ENCODE measurements around the gene U2SURP. TPM values are rescaled to one million over a fixed set of nuclear protein-coding genes. Genes with fewer than 3 reads are reported as not detected.
"Not testable (repeated sequence)": the region's sequence is repeated elsewhere in the genome, so short reads cannot be mapped to it uniquely, and the experiment has no call there.

U2SURP gene
- polyA plus RNA-seq, 3 donors = 133 to 167 (median 160) TPM

DNA sequence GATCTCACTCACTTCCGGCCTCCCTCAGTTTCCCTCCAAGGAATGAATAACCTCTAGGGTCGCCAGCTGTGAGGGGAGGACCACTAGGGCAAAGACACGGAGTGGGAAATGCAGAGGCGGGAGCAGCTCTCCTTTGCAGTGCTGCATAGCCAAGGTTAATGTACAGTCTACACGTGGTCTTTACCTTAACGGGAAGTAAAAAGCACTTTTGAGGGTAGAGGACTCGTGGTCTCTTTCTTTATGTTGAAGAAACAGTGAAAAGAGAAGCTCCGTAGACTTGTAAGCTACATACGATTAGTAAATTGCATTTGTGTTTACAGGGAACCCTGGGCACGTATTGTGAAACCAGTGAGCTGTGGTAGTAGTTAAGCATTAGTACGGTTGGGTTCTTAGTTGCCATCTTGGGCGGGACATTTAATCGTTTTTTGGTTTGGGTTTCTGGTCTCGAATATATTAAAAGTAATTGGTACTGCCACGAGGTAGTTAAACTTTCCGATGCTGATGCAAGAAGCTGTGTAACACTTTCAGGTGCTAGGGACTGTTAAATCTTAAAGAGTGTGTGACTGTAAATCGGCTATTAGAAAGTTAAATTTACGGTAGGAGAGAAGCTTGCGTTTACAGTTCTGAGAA is 828 bp downstream of the U2SURP start:
- DNase-seq = peak; percentile 42

DNA sequence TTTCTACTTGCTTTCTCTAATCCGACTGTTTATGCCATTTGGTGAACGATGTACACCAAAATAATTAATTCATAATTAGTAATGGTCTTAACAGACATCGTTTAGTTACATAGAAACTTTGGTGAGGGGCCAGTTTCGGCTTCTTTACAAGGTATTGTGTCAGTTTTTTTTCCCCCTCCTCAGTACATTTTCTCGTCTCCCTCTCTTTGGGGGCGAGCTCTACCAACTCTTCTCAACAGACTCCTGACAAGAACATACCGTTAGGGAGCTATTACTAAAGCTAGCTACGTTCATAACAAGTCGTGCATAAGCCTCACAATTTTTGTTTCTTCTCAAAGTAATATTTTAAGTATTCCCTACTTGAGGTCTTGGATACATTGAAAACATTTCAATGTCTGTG is 1.4 kb downstream of the U2SURP start:
- DNase-seq = no peak

DNA sequence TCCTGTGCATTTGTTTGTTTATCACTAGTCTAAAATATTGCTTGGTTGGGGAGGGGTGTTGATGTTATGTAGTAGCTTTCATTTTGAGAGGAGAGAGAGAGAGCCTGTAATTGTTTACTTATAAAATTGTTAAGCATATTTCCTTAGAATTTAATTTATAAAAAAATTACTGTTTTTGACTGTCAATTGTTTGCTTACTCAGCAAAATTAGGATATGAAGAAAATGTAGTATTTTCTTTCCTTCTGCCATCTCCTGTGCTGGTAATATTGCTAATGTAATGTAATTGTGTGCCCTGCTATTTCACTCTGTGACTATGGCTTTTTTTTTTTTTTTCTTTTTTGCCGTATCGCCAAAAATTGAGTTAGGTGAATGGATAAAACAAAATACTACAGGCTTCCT is 3.5 kb downstream of the U2SURP start:
- no peak for DNase-seq

DNA sequence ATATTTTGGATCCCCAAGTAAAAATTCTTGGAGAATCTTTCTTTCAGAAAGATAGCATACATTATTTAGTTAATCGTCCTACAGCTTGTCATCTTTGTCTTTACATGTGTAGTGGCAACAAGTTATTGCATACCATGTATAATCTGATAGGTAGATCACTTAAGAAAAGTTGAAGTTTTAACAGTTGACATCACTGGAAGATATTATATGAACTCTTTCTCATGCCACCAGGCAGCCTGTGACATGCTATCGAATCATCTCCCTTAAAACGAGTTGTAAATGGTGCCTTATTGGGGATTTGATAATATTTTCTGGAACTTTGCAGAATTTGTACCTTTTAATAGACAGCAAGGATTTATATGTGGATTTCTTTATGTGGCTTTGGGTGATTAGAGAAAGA is 8.7 kb downstream of the U2SURP start:
- DNase-seq = no peak

DNA sequence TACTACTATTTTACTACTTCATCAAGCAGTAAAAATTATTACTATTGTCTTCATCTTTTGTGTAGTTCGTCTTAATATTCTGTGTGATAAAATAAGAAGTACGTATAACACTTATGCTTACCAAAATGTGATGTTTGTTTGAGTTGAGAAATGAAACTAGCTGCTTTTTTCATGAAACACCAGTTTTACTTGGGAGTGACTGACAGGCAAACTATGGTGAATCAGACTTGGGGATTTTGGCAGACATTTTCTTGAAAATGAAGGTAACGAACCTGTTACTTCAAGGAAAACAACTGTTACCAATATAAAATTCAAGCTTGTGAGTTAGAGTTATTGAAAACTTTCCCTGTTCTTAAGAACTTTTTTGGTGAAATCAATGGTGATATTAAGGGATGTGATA is 10.3 kb downstream of the U2SURP start:
- DNase-seq = no peak

DNA sequence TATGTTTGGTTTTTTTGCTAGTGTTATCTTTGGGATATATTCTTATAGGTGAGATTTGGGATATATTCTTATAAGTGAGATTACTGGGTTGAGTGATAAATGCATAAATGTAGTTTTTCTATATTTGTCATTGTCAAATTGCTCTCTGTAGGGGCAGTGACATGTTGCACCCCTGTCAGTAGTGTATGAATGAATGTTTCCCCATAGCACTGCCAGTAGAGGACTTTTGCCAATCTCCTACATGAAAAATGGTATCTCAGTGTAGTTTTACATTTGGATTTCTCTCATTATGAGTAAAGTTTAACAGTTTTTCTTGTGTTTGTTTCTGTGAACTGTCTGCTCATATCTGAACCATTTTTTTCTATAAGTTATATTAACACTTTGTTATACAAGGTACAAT is 13.6 kb downstream of the U2SURP start:
- no peak for DNase-seq

DNA sequence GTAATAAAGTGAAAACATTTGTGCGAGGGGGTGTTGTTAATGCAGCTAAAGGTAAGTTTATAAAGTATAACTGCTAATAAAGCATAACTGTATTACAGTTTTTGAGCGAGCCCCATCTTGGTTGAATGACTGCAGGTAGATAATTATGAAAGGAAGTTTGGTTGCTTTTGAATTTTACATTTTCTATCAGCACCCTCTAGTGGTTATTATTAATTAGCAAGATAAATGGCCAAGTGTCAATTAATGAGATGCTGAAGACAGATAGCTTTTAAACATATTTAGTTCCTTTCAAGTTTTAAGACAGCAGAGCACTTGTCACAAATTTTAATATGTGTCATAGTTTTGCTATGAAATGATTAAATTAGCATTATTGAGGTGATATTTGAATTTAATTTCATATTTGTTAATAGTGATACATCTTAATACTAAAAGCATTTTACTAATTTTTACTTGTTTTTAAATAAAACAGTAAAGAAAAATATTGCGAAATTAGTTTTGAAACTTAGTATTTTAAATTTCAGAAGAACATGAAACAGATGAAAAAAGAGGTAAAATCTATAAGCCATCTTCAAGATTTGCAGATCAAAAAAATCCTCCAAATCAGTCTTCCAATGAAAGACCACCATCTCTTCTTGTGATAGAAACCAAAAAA is 15.1 kb downstream of the U2SURP start:
- no peak for DNase-seq

DNA sequence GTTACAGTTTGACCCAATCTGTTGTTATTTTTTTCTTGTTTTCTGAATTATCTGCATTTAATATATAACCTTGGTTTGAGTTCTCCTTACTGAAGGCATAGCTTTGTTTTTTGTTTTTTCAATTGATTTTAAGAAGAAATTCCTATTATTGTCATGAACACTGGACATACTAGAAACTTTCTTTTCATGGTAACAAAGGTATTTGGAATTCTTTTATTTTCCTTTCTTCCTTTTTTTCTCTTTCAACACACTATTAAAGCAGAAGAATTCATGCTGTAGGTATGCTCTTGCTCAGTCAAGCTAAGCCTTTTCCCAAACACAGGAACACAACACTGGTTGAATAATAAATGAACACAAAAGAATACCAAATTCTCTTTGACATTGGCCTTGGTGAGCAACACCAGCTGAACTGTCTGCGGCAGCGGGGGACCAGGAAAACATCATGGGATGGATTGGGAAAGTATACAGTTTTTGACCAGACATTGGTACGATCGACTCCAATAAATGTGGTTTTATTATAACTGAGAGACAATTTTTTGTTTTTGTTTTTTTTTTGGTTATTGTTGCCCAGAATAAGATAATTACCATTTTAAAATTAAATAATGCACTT is 23.1 kb downstream of the U2SURP start:
- DNase-seq = no peak

DNA sequence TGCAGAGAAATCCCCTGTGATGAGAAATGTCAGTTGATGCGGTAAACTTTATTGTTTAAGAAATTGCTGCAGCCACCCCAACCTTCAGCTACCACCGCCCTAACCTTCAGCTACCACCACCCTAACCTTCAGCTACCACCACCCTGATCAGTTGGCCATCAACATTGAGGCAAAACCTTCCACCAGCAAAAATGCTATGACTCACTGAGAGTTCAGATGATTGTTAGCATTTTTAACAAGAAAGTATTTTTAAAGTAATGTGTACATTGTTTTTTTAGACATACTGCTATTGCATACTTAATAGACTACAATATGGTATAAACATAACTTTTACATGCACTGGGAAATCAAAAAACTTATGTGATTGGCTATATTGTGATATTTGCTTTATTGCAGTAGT is 30.0 kb downstream of the U2SURP start:
- no peak for DNase-seq

DNA sequence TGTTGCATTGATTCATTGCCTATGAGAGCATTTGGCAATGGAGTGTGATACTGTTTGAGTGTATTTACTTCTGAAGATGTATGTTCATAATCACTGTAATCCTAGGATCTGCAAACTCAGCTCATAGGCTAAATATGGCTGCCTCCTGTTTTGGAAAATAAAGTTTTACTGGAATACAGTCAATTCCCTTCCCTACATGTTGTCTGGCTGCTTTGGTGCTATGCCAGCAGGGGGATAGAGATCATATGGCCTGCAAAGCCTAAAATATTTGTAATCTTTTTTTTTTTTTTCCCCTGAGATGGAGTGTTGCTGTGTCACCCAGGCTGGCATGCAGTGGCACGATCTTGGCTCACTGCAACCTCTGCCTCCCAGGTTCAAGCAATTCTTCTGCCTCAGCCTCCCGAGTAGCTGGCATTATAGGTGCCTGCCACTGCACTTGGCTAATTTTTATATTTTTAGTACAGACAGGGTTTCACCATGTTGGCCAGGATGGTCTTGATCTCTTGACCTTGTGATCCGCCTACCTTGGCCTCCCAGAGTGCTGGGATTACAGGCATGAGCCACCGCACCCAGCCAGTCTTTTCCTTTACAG is 30.5 kb downstream of the U2SURP start:
- DNase-seq = not testable (repeated sequence)

DNA sequence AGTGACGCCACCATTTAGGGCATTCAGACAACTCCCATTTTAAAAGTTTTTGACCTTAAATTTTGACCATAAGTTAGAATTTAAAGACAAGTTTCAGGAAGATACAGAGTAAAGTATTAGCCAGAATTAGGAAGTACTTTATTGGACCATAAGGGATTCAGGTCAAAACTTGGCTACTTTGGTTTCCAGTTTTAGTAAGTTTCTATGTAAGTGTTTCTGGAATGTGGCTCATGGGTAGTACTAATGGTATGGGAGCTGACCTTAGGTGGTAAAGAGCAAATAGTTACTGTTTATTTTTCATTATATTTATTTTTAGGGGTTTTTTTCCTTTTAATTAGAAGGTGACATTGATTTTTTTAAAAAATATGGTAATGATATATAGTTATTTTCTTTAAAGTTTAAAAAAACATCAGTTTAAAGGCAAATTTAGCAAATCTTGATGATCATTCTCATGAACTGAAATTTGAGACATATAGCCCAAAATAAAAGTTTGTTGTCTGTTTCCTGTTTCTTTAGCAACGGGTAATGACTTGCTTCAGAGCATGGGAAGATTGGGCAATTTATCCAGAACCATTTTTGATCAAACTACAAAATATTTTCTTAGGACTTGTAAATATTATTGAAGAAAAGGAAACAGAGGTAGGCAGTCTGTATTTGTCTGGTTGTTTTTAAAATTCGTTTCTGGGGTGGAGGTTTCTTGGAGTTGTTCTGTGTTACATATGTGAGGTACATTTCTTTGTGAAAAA is 34.3 kb downstream of the U2SURP start:
- no peak for DNase-seq

DNA sequence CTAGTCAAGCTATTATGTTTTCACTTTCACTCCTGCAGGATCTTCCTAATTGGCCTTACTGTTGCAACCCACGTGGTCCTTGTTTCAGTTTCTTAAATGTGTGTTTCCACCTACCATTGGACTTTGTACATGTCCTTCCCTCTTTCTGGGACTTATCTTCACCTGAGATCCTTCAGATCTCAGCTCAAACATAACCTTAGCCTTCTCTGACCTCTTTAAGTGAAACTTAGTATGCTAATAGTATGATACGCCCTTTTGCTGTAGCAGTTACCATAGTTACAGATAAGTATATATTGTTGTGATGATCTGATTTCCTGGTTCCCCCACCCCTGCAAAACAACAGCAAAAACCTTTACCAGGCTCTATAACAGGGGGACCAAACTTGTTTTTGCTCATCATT is 35.2 kb downstream of the U2SURP start:
- no peak for DNase-seq

DNA sequence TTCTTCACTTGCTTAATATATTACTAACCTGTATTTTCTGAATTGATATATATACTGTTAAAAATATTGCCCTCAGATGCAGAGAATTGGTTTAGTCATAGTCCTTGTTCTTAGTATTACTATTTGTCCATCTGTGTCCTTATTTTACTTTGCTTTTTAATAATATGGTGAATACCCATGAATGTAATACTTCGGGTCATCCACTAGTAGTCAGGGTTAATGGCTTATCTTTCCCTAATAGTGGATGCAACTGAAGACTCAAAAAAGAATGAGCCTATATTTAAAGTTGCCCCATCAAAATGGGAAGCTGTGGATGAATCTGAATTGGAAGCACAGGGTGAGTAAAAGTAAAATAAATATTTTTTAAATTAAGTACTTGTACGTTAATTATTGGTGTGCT is 36.5 kb downstream of the U2SURP start:
- DNase-seq = no peak

DNA sequence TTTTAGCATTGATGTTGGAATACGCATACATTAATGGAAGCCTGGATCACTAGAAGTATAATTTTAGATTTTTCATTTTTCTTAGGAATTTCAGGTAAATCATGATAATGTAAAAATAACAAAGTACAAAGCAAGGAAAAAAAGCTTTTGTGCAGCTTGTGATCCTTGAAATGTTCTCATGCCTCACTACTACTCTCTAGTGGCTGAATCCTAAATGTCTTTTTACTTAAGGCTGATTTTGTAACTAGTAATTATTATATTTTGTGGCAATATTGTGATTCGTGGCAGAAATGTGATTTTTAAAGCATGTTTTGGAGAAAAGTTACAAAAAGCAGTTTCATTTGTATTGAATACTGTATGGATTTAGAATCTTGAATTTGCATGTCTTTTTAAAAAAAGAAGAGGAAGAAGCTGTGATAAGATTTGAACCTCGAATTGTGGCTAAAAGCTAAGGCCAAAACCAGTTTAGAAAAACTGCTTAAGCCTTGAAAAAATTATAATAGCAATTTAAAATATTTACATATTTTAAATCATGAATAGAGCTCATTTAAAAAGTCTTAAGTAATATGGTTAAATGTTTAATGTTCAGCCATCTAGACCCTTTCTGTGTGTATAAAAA is 39.0 kb downstream of the U2SURP start:
- DNase-seq = no peak

DNA sequence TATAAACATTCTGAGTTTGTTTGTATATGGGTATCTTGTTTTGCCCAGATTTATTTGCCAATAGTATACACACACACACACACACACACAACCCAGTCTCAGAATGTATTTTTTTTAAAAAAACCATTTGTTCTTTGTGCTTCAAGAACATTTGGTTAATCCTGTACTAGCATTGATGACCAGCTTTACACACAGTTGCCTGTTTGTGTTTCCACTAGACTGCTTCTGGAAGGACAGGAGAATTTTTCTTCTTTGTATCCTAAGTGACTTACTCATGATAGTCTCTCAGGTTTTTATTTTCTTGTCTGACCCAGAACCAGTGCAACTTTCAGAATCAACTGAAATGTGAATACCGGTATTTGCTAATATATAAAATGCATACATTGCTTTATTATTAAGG is 40.5 kb downstream of the U2SURP start:
- no peak for DNase-seq

DNA sequence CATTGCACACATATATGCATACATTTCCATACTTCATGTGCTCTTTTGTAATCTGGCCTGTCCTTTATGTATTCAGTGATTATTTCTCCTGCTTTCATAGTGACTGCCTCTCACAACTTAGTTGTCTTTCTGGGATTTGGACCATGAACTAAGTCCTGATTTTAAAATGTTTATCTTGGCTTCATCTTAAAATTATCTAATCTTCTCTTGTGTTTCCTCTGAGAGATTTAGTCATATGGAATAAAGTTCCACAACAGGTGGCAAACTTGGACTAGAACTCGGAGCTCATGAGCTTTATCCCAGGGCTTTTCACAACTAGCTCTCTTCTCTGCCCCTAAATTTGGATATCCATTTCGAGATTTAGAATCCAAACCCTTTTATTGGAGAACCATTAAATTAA is 44.3 kb downstream of the U2SURP start:
- no peak for DNase-seq

DNA sequence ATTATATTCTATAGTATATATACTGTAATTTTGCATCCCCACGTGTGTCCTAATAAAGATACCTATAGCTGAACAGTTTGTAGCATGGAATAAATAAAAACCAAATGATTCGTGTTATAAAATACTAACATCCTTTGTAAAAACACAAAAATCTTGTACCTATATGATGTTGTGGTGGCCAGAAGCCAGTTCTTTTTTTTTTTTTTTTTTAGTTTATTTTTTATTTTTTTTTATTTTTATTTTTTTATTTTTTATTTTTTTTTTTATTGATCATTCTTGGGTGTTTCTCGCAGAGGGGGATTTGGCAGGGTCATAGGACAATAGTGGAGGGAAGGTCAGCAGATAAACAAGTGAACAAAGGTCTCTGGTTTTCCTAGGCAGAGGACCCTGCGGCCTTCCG is 44.7 kb downstream of the U2SURP start:
- not testable (repeated sequence) for DNase-seq

DNA sequence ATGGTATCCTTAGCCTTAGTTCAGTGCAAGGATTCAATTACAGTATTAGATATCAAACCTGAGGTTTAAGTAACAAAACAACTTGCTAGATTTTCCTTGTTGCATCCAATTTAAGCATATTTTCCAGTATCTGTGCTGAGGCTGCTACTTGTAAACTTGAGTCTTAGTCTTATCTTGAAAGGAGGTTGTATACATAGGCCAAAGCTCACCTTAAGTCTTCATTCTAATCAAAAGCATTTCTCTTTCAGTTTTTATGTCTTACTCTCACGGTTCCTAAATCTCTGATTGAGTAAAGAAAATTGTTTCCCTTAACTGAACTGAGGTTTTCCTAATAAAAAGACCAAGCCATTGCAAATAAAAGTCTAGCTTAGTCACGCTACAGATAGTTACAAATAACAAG is 52.6 kb downstream of the U2SURP start:
- DNase-seq = no peak

DNA sequence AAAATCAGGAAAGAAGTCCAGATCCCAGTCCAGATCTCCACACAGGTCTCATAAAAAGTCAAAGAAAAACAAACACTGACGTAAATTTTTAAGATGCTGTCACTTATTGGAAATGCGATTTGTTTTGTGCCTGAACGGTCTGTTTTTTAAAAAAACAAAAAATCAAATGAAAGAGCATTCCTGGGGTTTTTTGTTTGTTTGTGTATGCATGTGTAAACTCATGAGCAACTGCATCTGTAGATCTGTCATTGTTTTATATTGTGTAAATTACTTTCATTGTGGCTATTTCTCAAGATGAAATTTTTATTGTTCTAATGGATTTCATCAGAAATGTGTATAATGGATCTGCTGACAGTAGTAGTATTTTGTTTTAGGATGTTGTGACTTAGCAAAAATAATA is 55.0 kb downstream of the U2SURP start:
- DNase-seq = no peak

DNA sequence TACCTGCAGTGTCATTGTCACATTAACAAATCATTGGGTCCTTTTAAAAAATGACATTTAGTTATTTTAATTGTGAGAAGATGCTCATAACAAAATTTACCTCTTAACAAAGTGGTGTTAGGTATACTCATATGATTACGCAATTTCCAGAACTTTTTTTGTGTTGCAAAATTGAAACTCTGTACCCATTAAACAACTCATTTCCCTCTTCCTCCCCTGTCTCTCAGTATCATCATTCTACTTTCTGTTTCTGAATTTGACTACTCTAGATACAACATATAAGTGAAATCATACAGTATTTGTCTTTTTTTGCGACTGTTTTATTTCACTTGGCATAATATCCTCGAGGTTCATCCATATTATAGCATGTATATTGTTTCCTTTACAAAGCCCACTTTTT is 59.5 kb downstream of the U2SURP start:
- DNase-seq = no peak

DNA sequence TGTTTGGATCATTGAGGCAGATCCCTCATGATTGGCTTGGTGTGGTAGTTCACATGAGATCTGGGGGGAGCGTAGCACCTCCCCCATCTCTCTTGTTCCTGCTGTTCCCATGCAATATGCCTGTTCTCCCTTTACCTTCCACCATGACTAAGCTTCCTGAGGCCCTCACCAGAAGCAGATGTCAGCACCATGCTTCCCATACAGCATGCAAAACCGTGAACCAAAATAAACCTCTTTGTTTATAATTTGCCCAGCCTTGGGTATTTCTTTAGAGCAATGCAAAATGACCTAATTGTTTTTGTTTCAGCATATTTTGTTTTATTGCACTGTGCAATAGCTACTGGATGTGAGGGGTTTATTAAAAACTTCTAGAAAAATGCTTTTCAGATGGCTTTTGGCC is 61.6 kb downstream of the U2SURP start:
- DNase-seq = no peak

DNA sequence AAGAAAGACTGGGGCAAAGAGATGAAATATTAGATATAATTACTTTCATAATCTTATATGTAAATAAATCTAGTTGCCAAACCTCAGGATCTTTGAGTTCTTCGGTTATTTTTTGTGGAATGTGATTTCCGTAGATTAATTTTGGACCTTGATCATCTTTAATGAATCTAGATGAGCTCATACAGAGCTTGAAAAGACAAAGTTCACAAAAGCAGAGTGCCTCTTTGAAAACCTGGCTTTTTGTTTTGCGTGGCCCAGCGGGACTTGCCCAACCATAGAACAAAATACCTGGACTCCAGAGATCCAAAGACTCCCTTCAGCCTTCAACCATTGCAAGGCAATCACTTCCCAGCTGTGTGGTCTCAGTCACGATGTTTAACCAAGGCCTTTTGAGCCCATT is 63.4 kb downstream of the U2SURP start:
- no peak for DNase-seq

Data from renal pelvis (tissue), 4 donors.